ENCODE data around the gene RASGRP1. TPM values are rescaled to one million over a fixed set of nuclear protein-coding genes. Genes with fewer than 3 reads are reported as not detected.

RASGRP1 gene
- total RNA-seq, 1 experiment from 2014 or later, result 15.1 TPM

DNA sequence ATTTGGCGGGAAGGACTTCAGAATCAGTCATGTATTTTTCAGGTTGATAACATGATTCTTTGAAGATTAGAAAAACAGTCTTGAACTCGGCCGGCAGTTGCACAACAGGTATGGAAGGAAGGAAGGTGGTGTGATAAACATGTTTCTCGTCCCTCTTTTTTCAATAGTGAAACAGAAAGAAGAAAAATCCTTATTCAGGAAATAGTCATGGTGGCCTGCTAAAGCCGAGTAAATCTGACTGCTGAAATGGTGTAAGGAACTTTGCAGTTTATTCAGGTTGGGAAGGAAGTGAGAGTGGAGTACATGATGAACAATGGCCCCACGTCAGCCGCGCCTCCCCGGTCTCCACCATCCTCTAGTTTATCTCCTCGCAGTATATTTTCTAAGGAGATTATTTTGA, 6.7 kb downstream of the RASGRP1 start:
- Mint-ChIP-seq H3K4me1 (ENCODE audit: low read depth, unreplicated experiment) (peaks cover 7% of the 10 kb centered on the region), H3K9me3 (ENCODE audit: low read depth, unreplicated experiment) (no peaks in the 10 kb centered on the region), H3K4me3 (ENCODE audit: low read depth, unreplicated experiment) (no peak overlapping the region), H3K27ac (ENCODE audit: unreplicated experiment) (no peak overlapping the region), H3K36me3 (ENCODE audit: insufficient read depth, unreplicated experiment) (no peaks in the 10 kb centered on the region), H3K27me3 (ENCODE audit: unreplicated experiment) (no peaks in the 10 kb centered on the region)
- intact Hi-C loops (cut with micrococcal nuclease; ENCODE audit: unreplicated experiment), result no loop called here
- CTCF ChIA-PET, result no interaction called here
- DNase-seq, result no peak
- BruUV-seq (replicated peaks), result no TSS peak
- TF ChIP-seq CTCF (IDR thresholded peaks at IDR 0.05; ENCODE audit: unreplicated experiment), result no peak

- Mint-ChIP-seq H3K36me3 (ENCODE audit: insufficient read depth, unreplicated experiment) (no peaks in the 10 kb centered on the region), H3K4me3 (ENCODE audit: low read depth, unreplicated experiment) (no peak overlapping the region), H3K27me3 (ENCODE audit: unreplicated experiment) (no peaks in the 10 kb centered on the region), H3K27ac (ENCODE audit: unreplicated experiment) (no peak overlapping the region), H3K4me1 (ENCODE audit: low read depth, unreplicated experiment) (no peaks in the 10 kb centered on the region), H3K9me3 (ENCODE audit: low read depth, unreplicated experiment) (no peaks in the 10 kb centered on the region)
- CTCF ChIA-PET, result interaction anchor here (1.0 kb wide), 1 partner anchor 8 kb away, joined by 3 read pairs; no protein-coding TSS in a partner anchor
- DNase-seq, result no peak
- BruUV-seq (replicated peaks), result no TSS peak
- intact Hi-C loops (cut with micrococcal nuclease; ENCODE audit: unreplicated experiment), result no loop called here
- no peak for TF ChIP-seq CTCF (IDR thresholded peaks at IDR 0.05; ENCODE audit: unreplicated experiment)
Measured at GRCh38 chr15:38555686-38556334, 8.8 kb downstream of the RASGRP1 start.

- TF ChIP-seq CTCF (IDR thresholded peaks at IDR 0.05; ENCODE audit: unreplicated experiment), result no peak
- CTCF ChIA-PET, result no interaction called here
- Mint-ChIP-seq H3K9me3 (ENCODE audit: low read depth, unreplicated experiment) (no peaks in the 10 kb centered on the region), H3K4me3 (ENCODE audit: low read depth, unreplicated experiment) (no peak overlapping the region), H3K4me1 (ENCODE audit: low read depth, unreplicated experiment) (no peaks in the 10 kb centered on the region), H3K36me3 (ENCODE audit: insufficient read depth, unreplicated experiment) (no peaks in the 10 kb centered on the region), H3K27me3 (ENCODE audit: unreplicated experiment) (no peaks in the 10 kb centered on the region), H3K27ac (ENCODE audit: unreplicated experiment) (no peak overlapping the region)
- intact Hi-C loops (cut with micrococcal nuclease; ENCODE audit: unreplicated experiment), result no loop called here
- BruUV-seq (replicated peaks), result no TSS peak
- DNase-seq, result no peak
Measured at GRCh38 chr15:38554354-38554753, 10.3 kb downstream of the RASGRP1 start.

GRCh38 chr15:38553071-38553470, 11.5 kb downstream of the RASGRP1 start:
- H3K27me3 Mint-ChIP-seq (ENCODE audit: unreplicated experiment), result no peaks in the 10 kb centered on the region
- intact Hi-C loops (cut with micrococcal nuclease; ENCODE audit: unreplicated experiment), result no loop called here
- no peak for DNase-seq
- no peaks in the 10 kb centered on the region for H3K9me3 Mint-ChIP-seq (ENCODE audit: low read depth, unreplicated experiment)
- no peak for TF ChIP-seq CTCF (IDR thresholded peaks at IDR 0.05; ENCODE audit: unreplicated experiment)
- peak overlapping the region; percentile 58 for H3K27ac Mint-ChIP-seq (ENCODE audit: unreplicated experiment)
- H3K4me1 Mint-ChIP-seq (ENCODE audit: low read depth, unreplicated experiment), result no peaks in the 10 kb centered on the region
- no peak overlapping the region for H3K4me3 Mint-ChIP-seq (ENCODE audit: low read depth, unreplicated experiment)
- CTCF ChIA-PET, result no interaction called here
- no peaks in the 10 kb centered on the region for H3K36me3 Mint-ChIP-seq (ENCODE audit: insufficient read depth, unreplicated experiment)
- BruUV-seq (replicated peaks), result no TSS peak

Measured in Calu3 (cell line).